Ramos (cell line): ENCODE measurements around the gene VEGFC.

Source experiments
- in situ Hi-C: fragments of 300-500 bp; cut with MboI; formaldehyde crosslinking; loops from one replicate; pipeline ENCODE4 v1.14.3; 2022; ENCODE audit warnings: low sequenced_read_pairs; ENCODE audit not compliant: unreplicated experiment

VEGFC gene

DNA sequence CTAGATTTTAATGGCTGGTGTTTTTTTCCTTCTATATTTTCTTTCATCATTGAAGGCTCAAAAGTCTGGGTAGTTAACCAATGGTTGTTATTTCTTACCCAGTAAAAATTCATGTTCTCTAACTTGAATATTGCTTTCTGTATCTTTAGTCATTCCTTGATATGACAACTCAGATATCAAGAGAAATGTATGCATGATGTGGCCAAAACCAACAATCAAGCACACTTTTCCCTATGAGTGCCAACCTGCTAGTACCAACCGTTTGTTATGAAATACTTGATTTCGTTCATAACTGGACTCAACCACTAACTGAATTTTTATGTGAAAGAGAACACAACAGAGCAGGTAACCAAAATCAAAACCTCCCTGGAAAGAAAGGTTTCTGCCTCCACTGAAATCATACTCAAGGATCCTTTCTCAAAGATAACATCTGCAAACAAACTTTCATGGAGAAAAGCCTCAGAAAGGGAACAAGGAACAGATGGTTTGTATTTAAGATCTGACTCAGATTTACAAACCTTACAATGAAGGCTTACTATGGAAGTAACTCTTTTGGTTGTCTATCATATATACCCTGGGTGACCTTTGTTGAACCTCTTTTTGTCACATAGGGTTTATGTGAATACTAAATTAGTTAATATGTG, 8.3 kb upstream of the VEGFC start:
- in situ Hi-C loops = no loop called here

DNA sequence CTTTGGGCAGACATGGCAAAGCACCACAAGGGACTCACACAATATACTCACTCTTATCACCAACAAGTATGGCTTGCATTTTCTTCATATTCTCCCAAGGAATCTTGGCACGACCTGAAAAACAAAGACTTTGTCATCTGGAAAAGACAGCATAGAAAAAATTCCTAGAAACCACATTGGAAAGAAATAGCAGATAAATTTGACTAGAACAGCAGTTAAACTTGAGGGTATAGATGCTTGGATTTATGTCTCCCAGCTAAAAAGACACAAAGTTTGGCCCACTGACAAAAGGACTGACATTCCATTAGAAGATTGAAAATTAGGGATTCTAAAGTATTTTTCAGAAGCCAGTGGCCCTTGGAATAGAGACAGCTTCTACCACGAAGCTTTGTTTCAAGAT, 6.9 kb upstream of the VEGFC start:
- in situ Hi-C loops = no loop called here

DNA sequence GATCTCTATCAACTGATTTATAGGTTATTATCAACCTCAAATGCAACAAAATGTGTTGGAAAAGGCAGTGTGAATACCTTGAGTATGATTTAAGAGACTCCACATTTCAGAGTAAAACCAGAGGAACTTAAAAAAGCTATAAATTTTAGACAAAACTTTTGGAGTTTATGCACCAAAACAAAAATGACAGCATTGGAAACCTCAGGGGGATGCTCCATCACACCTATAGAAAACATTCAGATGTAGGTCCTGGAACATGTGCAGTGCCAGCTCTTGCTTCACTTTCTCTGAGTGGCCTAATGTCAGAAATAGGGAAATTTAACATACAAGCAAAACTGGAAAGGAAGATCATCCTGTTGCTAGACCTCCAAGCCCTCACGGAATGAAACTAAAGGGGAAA, 5.8 kb upstream of the VEGFC start:
- in situ Hi-C loops = no loop called here

DNA sequence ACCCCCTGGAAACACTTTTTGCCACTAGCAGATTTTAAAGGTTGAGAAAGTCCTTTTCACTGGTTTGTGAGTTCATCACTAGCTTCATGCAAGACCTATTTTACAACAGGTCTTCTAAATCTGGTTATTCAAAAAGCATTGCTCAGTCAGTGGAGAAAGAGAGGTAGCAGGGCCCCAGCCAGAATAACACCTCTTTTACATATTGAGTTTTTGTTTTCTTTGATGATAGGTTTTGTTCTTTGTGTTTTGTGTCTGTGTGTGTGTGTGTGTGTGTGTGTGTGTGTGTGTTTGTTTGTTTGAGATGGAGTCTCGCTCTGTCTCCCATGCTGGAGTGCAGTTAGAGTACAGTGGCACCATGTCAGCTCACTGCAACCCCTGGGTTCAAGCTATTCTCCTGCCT, 2.7 kb upstream of the VEGFC start:
- in situ Hi-C loops = no loop called here

DNA sequence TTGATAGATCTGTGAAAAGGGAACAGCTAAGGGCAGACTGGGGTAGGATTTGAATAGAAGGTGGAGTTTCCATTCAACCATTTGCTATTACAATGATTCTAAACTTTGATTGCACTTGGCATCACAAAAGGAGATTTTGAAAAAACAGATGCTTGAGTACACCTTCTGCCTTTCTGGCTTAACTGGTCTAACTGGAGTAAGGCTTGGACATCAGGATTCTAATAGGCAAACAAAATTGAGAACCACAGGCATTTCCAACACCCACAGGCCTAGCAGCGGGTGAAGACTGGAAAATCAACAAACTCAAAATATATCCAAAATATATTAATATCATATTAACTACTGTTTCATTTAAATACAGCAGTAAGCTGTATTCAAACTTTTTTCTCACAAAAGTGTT, 1.9 kb upstream of the VEGFC start:
- in situ Hi-C loops = no loop called here

DNA sequence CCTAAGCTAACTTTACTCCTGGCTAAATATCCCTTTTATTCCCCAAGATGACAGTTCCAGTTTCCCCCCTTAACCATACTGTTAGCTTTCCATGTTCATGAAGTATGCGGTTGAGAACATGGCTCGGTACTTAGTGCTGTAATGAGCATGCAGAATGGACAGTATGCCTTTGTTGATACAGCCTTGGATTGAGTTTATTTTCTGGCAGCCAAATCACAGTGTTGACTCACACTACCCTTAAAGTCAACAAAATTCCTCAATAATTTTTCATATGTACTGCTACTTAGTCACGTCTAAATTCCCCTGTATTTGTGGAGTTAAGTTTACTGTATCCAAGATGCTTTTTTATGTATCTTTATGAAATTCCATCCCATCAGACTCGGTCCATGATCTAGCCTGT, 1.4 kb upstream of the VEGFC start:
- in situ Hi-C loops = no loop called here

DNA sequence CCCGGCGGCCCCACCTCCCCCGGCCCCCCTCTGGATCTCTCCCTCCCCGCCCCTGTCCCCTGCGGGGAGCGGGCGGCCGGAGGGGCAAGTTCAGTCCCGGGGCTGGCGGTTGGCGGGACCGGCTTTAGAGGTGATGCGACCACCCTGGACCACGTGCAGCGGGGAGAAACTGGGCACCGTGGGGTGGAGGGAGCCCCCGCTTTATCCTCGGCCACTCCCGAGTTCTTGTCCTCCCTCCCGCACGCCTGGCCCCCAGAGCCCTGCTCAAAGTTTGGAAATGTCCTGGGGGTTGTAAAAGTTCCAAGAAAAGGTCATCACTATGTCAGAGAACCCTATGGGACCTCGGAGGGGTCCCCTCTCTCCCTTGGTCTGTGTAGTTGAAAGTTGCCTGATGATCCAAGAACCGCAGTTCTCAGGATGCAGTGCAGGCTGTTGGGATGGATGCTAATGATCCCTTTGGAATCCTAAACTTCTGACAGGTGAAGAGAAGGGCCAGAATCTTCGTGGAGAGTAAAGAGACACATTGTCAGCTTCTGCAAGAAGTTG, 411 bp upstream of the VEGFC start:
- in situ Hi-C loops = no loop called here

DNA sequence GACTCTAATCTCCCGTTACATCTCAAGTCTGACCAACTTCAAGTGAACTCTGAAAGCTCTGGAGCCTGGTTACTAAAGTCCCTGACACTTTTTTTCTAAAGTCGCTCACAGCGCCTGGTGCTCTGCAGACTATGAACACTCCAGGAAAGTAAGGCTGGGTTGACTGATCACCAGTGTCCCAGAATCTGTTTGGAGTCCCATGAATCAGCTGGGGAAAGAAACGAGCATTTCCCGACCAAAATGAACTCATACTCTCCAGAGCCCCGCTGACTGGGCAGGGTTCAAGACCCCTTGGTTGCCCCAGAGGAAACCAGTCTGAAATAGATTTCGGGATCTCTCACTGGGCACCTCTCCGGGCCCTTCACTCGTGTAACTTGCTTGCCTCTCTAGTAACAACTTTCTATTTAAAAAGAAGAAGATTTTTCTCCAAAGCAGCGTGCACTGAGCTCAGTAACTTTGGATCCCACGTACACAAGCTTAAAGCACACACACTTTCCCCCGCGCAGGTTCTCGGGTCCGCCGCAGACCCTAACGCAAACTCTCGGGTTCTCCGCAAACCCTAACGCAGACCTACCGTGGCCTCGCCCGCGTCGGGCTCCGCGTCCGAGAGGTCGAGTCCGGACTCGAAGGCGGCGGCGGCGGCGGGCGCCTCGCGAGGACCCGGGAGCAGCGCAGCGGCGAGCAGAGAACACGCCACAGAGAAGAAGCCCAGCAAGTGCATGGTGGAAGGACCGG, 964 bp downstream of the VEGFC start:
- in situ Hi-C loops = no loop called here

DNA sequence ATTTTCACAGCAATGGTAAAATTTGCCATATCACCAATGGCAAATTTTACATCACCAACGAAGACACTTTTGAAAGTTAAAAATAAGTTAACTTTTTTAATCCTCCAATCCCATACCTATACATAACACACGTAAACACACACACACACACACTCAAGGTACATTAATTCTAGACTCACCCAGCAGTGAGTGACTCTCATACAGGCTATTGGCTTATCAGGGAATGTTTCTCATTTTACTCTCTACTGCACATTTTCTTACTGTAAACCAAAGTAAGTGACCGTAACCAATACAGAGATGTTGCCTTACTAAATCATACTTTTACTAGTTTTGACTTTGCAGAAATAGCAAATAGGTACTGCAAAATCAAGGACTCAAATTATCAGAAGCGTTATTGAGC, 2.3 kb downstream of the VEGFC start:
- in situ Hi-C loops = no loop called here

DNA sequence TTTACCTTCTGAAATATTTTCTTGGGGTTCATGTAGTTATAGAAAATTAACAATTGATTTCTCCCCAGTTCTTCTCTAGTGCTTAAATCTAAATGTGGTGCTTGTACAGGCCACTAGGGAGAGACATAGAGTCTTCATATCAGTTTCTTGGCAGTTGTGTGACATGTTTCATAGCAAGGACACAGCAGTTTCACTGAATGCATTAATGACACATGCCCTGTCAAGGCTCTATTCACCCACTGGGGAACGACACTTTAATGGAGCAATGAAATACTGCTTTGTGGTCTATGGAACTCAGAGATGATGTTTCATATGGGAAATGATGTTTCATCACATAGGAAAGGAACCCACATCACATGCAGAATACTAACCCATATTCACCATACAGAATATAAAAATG, 2.8 kb downstream of the VEGFC start:
- in situ Hi-C loops = no loop called here

DNA sequence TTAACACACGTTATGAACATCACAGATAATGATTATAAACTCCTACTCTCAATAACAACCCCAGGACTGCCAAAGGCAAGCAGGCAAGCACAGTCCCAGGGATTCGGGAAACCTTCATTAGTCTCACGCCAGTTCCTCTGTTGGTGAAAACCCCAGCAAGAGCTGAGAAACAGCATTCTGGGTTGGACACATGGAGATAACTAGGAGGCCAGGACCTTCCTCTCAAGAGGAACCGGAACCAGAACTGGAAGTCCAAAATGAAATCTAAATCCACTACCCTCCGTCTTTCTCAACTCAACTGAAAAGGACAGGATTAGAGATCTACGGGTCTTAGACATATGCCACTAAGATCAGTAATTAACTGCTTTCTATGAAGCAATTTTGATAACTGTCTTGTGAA, 3.8 kb downstream of the VEGFC start:
- in situ Hi-C loops = no loop called here

DNA sequence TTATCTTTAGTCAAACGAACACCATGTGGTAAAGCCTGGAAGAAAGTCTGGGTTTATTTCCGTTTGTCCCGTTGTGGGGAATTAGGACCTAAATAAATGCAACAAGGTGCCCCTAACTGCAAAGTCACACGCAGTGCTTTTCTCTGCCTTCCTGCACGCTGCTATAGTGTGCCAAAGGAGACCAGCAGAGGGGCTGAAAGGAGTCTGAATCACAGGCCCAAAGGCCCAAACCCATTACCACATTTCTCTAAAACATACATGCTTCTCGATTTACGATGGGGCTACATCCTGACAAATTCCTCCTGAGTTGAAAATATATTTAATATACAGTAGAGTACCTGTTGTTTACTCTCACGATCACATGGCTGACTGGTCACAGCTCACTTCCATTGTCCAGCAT, 4.5 kb downstream of the VEGFC start:
- in situ Hi-C loops = no loop called here

DNA sequence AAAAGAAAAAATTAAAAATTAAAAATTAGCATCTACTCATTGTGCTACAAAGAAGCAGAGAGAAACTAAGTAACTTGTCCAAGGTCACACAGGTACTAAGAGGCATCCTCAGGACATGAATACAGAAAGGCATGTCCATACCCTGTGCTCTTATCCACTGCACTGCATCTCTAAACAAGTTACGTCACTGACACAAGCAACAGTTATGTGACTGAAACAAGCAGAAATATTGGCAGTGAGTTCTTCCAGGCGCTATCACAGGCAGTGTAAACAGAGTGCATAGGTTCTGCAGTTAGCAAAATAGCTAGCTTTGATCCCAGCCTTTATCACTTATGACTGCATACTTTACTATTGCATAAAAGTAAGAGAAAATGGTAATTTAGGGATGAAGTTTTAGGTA, 7.9 kb downstream of the VEGFC start:
- in situ Hi-C loops = no loop called here

DNA sequence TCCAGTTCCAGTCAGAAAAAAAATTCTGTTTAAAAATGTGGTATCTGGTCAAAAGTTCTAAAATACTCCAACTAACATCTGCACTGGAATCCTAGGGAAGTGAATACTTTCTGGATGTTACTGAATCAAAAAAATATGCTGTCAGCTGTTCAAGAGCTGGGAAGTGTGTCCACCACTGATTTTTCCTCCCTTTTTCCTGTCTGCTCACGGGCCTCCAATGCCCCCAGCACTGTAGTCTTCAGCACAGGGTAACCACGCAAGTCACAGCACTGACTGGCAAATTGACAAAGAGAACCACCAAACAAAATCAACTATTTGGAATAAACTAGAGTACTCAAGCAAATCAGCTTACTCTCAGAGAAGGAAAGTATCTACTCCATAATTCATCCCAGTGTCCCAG, 9.9 kb downstream of the VEGFC start:
- in situ Hi-C loops = no loop called here

DNA sequence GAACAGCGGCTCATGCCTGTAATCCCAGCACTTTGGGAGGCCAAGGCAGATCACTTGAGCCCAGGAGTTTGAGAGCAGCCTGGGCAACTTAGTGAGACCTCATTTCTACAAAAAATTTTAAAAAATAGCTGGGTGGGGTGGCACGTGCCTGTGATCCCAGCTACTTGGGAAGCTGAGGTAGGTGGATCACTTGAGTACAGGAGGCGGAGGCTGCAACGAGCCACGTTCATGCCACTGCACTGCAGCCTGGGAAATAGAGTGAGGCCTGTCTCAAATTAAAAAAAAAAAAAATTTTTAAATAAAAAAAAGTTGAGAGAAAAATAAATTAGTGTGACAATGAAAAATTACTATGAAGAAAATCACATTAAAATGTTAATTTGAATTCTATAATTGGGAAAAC, 10.5 kb downstream of the VEGFC start:
- in situ Hi-C loops = no loop called here

DNA sequence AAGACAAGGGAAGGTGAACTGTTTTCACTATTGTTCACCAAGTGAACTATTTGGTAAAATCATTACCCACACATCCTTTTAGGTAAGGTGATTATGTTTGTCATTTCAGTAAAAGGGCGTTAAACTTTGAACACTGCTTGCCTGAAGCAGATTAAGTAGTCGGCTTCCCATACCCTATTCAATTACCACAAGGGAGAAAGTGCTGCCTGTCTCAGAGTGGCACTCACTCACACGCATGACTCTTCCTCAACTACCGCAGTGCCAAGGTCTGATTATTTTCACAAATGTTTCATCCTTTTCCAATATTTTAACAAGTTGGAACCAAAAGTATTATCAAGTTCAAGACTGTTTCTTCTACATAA, 11.0 kb downstream of the VEGFC start:
- in situ Hi-C loops = no loop called here

DNA sequence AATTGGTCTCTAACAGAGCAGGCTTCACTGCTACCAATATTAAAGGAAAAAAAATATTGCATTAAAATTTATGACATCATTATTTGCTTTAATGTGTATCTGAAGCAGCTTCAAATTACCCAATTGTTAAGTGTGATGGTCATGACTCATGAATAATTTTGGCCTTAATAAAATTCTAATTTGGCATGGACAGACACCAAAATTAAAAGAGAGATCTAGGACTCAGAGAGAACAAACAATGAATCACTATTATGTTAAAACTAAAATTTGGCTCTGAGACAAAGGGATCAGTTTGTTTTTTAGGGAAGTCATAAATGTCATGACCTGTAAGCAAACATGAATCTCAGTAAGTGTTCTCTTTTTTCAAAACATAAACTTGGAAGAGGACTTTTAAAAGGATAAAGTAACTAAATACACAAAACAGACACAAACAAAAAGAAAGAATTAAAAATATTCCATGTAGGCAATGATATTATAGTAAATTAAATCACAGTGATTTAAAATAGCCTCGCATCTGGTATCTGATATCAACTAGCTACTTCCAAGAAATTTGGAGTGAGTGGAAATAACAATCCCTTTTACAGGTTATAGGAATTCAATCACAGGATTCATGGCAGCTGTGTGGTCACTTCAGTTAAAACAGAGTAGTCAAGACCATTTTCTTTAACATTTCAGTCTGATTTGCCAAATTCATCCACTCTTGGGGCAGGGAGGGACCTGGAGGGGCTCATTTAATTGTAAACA, 11.6 kb downstream of the VEGFC start:
- in situ Hi-C loops = no loop called here

DNA sequence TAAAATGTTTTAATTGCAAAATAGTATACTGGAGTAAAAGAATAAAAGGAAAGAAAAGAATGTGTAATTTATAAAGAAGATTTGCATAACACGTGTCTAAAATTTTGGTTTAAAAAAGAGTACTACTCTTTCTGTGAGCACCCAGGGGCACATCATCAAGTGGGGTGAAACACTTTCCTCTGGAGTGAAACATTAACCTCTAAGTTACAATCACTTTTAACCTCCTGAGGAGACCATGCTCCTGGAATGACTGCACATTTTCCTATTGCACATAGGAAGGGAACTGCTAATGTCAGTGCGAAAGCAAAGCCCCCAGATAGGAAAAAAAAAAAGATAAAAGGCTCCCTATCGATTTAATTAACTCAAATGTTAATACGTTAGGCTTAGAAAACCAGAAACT, 13.3 kb downstream of the VEGFC start:
- in situ Hi-C loops = no loop called here

DNA sequence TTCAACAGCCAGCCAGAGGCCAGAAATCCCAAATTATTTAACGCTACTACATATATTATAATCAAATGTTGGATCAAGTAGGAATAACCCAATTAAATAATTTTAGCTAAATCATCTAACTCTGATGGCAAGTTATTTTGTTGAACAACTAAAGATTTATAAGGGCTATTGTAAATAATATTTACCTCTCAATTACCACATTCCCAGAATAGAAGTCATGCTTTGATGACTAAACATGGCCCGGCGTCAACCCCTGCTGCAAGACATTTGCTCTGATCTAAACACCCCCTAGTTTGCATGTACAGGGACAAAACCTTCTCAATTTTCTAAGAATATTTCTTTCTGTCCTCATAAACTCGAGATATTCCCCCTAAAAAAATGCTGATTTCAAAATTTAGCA, 14.2 kb downstream of the VEGFC start:
- in situ Hi-C loops = no loop called here

DNA sequence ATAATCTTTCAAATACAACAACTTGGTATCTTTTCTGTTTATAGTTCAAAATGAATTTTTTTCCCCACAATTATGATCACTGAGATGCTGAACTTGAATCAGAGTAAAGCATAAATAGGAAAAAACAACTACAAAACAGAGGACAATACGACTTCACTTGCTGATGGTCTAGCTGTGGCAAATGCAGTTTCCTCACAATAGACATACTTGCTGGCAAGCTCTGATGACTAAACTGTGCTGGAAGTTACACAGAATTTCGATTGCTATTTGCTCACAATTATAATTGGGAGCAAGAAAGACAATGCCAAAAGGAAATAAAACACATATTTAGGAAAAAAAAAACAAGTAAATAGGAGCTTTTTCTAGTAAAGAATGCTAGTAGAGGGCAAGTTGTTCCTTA, 14.7 kb downstream of the VEGFC start:
- in situ Hi-C loops = no loop called here

DNA sequence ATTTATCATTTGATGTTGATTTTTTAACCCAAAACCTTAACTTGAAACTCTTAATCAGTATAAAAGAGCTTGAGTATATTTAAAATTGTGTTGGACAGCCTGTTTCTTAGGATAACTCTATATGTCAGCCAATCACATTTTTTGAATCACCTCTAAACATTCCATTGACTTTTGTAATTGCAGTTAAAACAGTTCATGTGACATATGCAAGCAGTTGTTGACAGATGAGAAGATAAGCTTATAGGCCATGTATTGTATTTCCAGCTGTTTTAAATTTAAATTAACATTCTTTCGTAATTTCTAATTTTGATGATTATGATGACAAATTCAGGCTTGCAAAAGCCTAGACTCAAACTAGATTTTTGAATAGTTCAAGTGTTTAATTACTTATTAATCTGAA, 17.4 kb downstream of the VEGFC start:
- in situ Hi-C loops = no loop called here
